Activated T-cell treated with anti-CD3 and anti-CD28 coated beads for 48 hours (primary cell): ENCODE results near the gene DOCK10.
"Not testable (repeated sequence)": the region's sequence is repeated elsewhere in the genome, so short reads cannot be mapped to it uniquely, and the experiment has no call there.

Experiments
- DNase-seq: peaks from one replicate; pipeline ENCODE4 v3.0.0-alpha.2; 2020; ENCODE audit warnings: low read depth

The DOCK10 gene

GRCh38 chr2:224918626-224919471 lies 123.4 kb downstream of the DOCK10 start:
- no peak for DNase-seq

GRCh38 chr2:224917246-224917645 lies 125.0 kb downstream of the DOCK10 start:
- not testable (repeated sequence) for DNase-seq

GRCh38 chr2:224915136-224915535 lies 127.1 kb downstream of the DOCK10 start:
- no peak for DNase-seq

GRCh38 chr2:224910574-224910925 lies 131.7 kb downstream of the DOCK10 start:
- no peak for DNase-seq

GRCh38 chr2:224909885-224910573 lies 132.2 kb downstream of the DOCK10 start:
- no peak for DNase-seq

GRCh38 chr2:224908818-224909217 lies 133.4 kb downstream of the DOCK10 start:
- no peak for DNase-seq

- DNase-seq: no peak
These were observed 137.9 kb downstream of the DOCK10 start for GRCh38 chr2:224904381-224904780.

- DNase-seq: no peak
These were observed 138.6 kb downstream of the DOCK10 start for GRCh38 chr2:224903621-224904020.

GRCh38 chr2:224901121-224901676 lies 141.1 kb downstream of the DOCK10 start:
- no peak for DNase-seq

GRCh38 chr2:224895377-224895776 lies 146.9 kb downstream of the DOCK10 start:
- no peak for DNase-seq

GRCh38 chr2:224894356-224894755 lies 147.9 kb downstream of the DOCK10 start:
- DNase-seq: no peak

- no peak for DNase-seq
These were observed 148.4 kb downstream of the DOCK10 start for GRCh38 chr2:224893848-224894247.

GRCh38 chr2:224892574-224893204 lies 149.6 kb downstream of the DOCK10 start:
- DNase-seq: no peak

GRCh38 chr2:224890372-224890771 lies 151.9 kb downstream of the DOCK10 start:
- no peak for DNase-seq

GRCh38 chr2:224887141-224887540 lies 155.1 kb downstream of the DOCK10 start:
- DNase-seq: no peak

- DNase-seq: no peak
These were observed 156.3 kb downstream of the DOCK10 start for GRCh38 chr2:224885836-224886547.

- DNase-seq: no peak
These were observed 157.0 kb downstream of the DOCK10 start for GRCh38 chr2:224885291-224885690.

GRCh38 chr2:224884188-224884587 lies 158.1 kb downstream of the DOCK10 start:
- no peak for DNase-seq

- DNase-seq: no peak
These were observed 158.6 kb downstream of the DOCK10 start for GRCh38 chr2:224883700-224884099.

- no peak for DNase-seq
These were observed 159.1 kb downstream of the DOCK10 start for GRCh38 chr2:224883172-224883516.

- DNase-seq: no peak
These were observed 159.7 kb downstream of the DOCK10 start for GRCh38 chr2:224882291-224883171.
